H1 (cell line): ENCODE results near the gene MESD.

ENCODE experiments used
- EP300 ChIP-seq, 2 experiments: IDR thresholded peaks; 1 replicate in 1 of 2; 2 replicates in 1 of 2; pipeline ENCODE4 v1.6.1; 2011 to 2012; ENCODE audit warnings: low read depth in 2 of 2, low read length in 2 of 2, mild to moderate bottlenecking in 2 of 2, borderline replicate concordance in 1 of 2, inconsistent platforms in 1 of 2, moderate library complexity in 1 of 2
- EZH2 ChIP-seq: fragments of 200-600 bp; sonication (generic); IDR thresholded peaks from 2 replicates; pipeline ENCODE4 v1.7.1; 2012; ENCODE audit warnings: low read depth, mild to moderate bottlenecking, moderate library complexity, low read length, inconsistent platforms; ENCODE audit not compliant: severe bottlenecking
- HDAC2 ChIP-seq, 2 experiments: fragments of 300-600 bp in 1 of 2; sonication (generic) in 1 of 2; IDR thresholded peaks; 2 replicates each; pipeline ENCODE4 v1.6.1; 2011 to 2012; ENCODE audit warnings: low read depth in 2 of 2, low read length in 2 of 2, mild to moderate bottlenecking in 2 of 2, moderate library complexity in 2 of 2, borderline replicate concordance in 1 of 2, inconsistent platforms in 1 of 2
- NANOG ChIP-seq: IDR thresholded peaks from 2 replicates; pipeline ENCODE4 v1.6.1; 2011; ENCODE audit warnings: low read length, low read depth, mild to moderate bottlenecking, inconsistent platforms; ENCODE audit not compliant: insufficient read depth, poor library complexity, severe bottlenecking
- RAD21 ChIP-seq, 2 experiments: IDR thresholded peaks in 1 of 2; conservative IDR thresholded peaks in 1 of 2; 2 replicates each; pipeline ENCODE4 v1.6.1; 2011; ENCODE audit warnings: low read depth in 2 of 2, low read length in 2 of 2, improper control_type of control experiment in 1 of 2, inconsistent platforms in 1 of 2, mild to moderate bottlenecking in 1 of 2, moderate library complexity in 1 of 2
- RFX5 ChIP-seq: IDR thresholded peaks from 2 replicates; pipeline ENCODE4 v1.6.1; 2011; ENCODE audit warnings: low read depth, low read length, improper control_type of control experiment, borderline replicate concordance
- SIN3A ChIP-seq, 2 experiments: IDR thresholded peaks in 1 of 2; conservative IDR thresholded peaks in 1 of 2; 2 replicates each; pipeline ENCODE4 v1.6.1; 2011 to 2012; ENCODE audit warnings: low read length in 2 of 2, improper control_type of control experiment in 1 of 2, low read depth in 1 of 2, mild to moderate bottlenecking in 1 of 2
- SRF ChIP-seq: IDR thresholded peaks from 2 replicates; pipeline ENCODE4 v1.6.1; 2011; ENCODE audit warnings: mild to moderate bottlenecking, low read depth, low read length, moderate library complexity
- TF ChIP-seq, protein P1 (sequence below): IDR thresholded peaks from 2 replicates; pipeline ENCODE4 v1.6.1; 2012; ENCODE audit warnings: low read length, inconsistent platforms
- TF ChIP-seq, protein P2 (sequence below): IDR thresholded peaks from 2 replicates; pipeline ENCODE4 v1.6.1; 2012; ENCODE audit warnings: inconsistent platforms

- TF ChIP-seq SIN3A (conservative IDR thresholded peaks at IDR 0.05 in 1 of 2, IDR thresholded peaks at IDR 0.05 in 1 of 2; ENCODE audit: low read depth in 1 of 2, low read length in 2 of 2) (no peak), EZH2 (no peak), NANOG (no peak), EP300 (IDR thresholded peaks at IDR 0.05; ENCODE audit: borderline replicate concordance in 1 of 2, low read depth in 2 of 2, low read length in 2 of 2) (no peak), SRF (no peak), RFX5 (no peak), RAD21 (IDR thresholded peaks at IDR 0.05 in 1 of 2, conservative IDR thresholded peaks at IDR 0.05 in 1 of 2; ENCODE audit: low read depth in 2 of 2, low read length in 2 of 2) (no peak), HDAC2 (IDR thresholded peaks at IDR 0.05; ENCODE audit: borderline replicate concordance in 1 of 2, low read depth in 2 of 2, low read length in 2 of 2) (no peak)
- TF ChIP-seq, protein P1, sequence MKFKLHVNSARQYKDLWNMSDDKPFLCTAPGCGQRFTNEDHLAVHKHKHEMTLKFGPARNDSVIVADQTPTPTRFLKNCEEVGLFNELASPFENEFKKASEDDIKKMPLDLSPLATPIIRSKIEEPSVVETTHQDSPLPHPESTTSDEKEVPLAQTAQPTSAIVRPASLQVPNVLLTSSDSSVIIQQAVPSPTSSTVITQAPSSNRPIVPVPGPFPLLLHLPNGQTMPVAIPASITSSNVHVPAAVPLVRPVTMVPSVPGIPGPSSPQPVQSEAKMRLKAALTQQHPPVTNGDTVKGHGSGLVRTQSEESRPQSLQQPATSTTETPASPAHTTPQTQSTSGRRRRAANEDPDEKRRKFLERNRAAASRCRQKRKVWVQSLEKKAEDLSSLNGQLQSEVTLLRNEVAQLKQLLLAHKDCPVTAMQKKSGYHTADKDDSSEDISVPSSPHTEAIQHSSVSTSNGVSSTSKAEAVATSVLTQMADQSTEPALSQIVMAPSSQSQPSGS, result no peak
- TF ChIP-seq, protein P2, sequence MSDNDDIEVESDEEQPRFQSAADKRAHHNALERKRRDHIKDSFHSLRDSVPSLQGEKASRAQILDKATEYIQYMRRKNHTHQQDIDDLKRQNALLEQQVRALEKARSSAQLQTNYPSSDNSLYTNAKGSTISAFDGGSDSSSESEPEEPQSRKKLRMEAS, result no peak
These were observed 63.5 kb downstream of the MESD start for GRCh38 chr15:80926126-80926525.
